ENCODE results near the gene CRTC1. TPM values are rescaled to one million over a fixed set of nuclear protein-coding genes. Genes with fewer than 3 reads are reported as not detected.
"Not testable (repeated sequence)": the region's sequence is repeated elsewhere in the genome, so short reads cannot be mapped to it uniquely, and the experiment has no call there.

Gene CRTC1
- total and polyA plus RNA-seq, 2 experiments from 2014 or later: 1.2 to 5.1 TPM

DNA sequence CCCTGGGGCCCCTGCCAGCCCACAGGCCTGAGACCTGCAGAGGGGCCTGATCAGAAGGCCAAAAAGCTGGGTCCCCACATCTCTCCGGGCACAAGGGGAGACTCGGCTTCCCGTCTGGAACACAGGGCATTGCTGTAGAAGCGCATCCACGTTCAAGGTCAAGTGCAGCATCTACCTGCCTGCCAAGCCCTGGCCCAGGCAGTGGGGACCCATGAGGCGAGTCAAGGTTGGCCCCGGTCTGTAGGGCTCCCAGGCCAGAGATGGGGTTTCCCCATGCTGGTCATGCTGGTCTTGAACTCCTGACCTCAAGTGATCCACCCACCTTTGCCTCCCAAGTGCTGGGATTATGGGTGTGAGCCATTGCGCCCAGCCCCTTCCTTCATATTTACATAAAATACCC lies 121.2 kb downstream of the CRTC1 start:
- H3K36me3 ChIP-seq (ENCODE audit: low read depth): no peaks in the 10 kb centered on the region
- no peaks in the 10 kb centered on the region for H3F3A ChIP-seq (ENCODE audit: insufficient read depth)
- H3K27ac ChIP-seq: no peak overlapping the region
- H3K4me1 ChIP-seq (ENCODE audit: insufficient read depth): peaks cover 6% of the 10 kb centered on the region
- H4K20me1 ChIP-seq (ENCODE audit: insufficient read depth): no peaks in the 10 kb centered on the region
- WGBS, 2 experiments (ENCODE audit: low coverage in 1 of 2, low lambda C conversion rate in 2 of 2, missing lambda C conversion rate in 2 of 2): 90 to 92% methylated on average over 8 of the region's 8 CpGs
- in situ Hi-C loops (cut with MboI): no loop called here
- no peaks in the 10 kb centered on the region for H3K9me3 ChIP-seq (ENCODE audit: low read depth)
- no peak overlapping the region for H3K4me2 ChIP-seq (ENCODE audit: unreplicated experiment)
- no peaks in the 10 kb centered on the region for H3K79me2 ChIP-seq (ENCODE audit: insufficient read depth)
- no peaks in the 10 kb centered on the region for H3K9me2 ChIP-seq (ENCODE audit: insufficient read depth)
- no peaks in the 10 kb centered on the region; the same call in 1 of the 2 replicates for H3K27me3 ChIP-seq (replicated peaks; ENCODE audit: insufficient read depth)
- no peak overlapping the region for H2AFZ ChIP-seq
- TF ChIP-seq EZH2 (IDR thresholded peaks at IDR 0.05; ENCODE audit: insufficient read depth, poor library complexity, severe bottlenecking): no peak
- no peak for TF ChIP-seq EZH2phosphoT487 (IDR thresholded peaks at IDR 0.05; ENCODE audit: insufficient read depth, low read depth)
- H3K4me3 ChIP-seq: no peak overlapping the region
- no peak overlapping the region for H3K9ac ChIP-seq
- DNase-seq: no peak

DNA sequence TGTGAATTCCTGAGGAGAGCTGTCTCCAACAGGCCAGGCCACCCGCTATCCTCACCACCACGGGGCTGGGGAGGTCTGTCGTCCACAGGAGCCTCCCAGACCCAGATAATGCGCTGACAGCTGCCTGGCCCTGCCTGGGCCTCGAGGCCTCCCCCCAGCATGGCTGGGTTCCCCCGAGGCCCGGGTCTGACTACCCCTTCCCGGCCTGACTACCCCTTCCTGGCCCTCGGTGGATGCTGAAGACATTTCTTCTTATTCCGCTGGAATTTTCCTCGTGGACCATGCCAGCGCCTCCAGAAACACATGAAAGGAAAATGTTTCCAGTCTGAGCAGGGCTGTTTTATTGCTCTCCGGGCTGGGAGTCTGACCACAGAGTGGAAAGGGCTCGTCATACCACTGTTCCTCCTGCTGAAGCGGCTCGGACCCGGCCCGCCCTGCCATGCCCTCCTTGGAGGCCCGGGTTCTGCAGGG lies 124.4 kb downstream of the CRTC1 start:
- peak; percentile 60 for DNase-seq
- TF ChIP-seq EZH2 (IDR thresholded peaks at IDR 0.05; ENCODE audit: insufficient read depth, poor library complexity, severe bottlenecking): no peak
- no peak for TF ChIP-seq EZH2phosphoT487 (IDR thresholded peaks at IDR 0.05; ENCODE audit: insufficient read depth, low read depth)
- H4K20me1 ChIP-seq (ENCODE audit: insufficient read depth): no peaks in the 10 kb centered on the region
- 48 to 60% methylated on average over 19 of the region's 19 CpGs for WGBS, 2 experiments (ENCODE audit: low coverage in 1 of 2, low lambda C conversion rate in 2 of 2, missing lambda C conversion rate in 2 of 2)
- H2AFZ ChIP-seq: no peak overlapping the region
- no peaks in the 10 kb centered on the region for H3K27me3 ChIP-seq (replicated peaks; ENCODE audit: insufficient read depth)
- H3K79me2 ChIP-seq (ENCODE audit: insufficient read depth): no peaks in the 10 kb centered on the region
- peaks cover 10% of the 10 kb centered on the region for H3K4me1 ChIP-seq (ENCODE audit: insufficient read depth)
- no peaks in the 10 kb centered on the region for H3K9me3 ChIP-seq (ENCODE audit: low read depth)
- H3K9ac ChIP-seq: no peak overlapping the region
- no peaks in the 10 kb centered on the region for H3K36me3 ChIP-seq (ENCODE audit: low read depth)
- no peak overlapping the region for H3K4me3 ChIP-seq
- H3F3A ChIP-seq (ENCODE audit: insufficient read depth): no peaks in the 10 kb centered on the region
- no peak overlapping the region for H3K4me2 ChIP-seq (ENCODE audit: unreplicated experiment)
- no peak overlapping the region for H3K27ac ChIP-seq
- no peaks in the 10 kb centered on the region for H3K9me2 ChIP-seq (ENCODE audit: insufficient read depth)
- in situ Hi-C loops (cut with MboI): no loop called here

DNA sequence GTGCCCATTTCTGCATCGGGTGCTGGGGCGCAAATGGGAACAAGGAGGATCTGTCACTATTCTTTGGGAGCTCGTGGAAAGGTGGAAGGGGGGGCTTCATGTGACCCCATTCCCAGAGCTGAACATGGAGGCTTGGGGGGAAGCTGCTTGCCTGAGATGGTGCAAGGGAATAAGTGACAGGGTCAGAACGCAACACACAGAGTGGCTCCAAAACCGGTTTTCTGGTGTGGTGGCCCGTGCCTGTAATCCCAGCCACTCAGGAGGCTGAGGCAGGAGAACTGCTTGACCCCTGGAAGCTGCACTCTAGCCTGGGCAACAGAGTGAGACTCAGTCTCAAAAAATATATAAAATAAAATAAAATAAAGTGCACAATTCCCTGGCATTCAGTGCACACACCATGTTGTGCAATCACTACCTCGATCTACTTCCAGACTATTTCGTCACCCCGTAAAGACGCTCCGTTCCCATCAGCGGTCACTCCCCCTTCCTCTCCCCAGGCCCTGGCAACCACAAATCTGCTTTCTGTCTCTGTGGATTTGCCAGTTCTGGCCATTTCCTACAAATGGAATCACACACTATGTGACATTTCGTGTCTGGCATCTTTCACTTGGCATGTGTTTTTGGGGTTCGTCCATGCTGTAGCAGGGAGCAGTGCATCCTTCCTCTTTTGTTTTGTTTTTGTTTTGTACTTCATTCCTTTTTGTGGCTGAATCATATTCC lies 125.8 kb downstream of the CRTC1 start:
- H4K20me1 ChIP-seq (ENCODE audit: insufficient read depth): no peaks in the 10 kb centered on the region
- in situ Hi-C loops (cut with MboI): no loop called here
- DNase-seq: peak; percentile 92
- no peaks in the 10 kb centered on the region for H3K27me3 ChIP-seq (replicated peaks; ENCODE audit: insufficient read depth)
- H2AFZ ChIP-seq: peak overlapping the region; percentile 78
- TF ChIP-seq EZH2phosphoT487 (IDR thresholded peaks at IDR 0.05; ENCODE audit: insufficient read depth, low read depth): no peak
- no peak for TF ChIP-seq EZH2 (IDR thresholded peaks at IDR 0.05; ENCODE audit: insufficient read depth, poor library complexity, severe bottlenecking)
- peak overlapping the region; percentile 56 for H3K4me2 ChIP-seq (ENCODE audit: unreplicated experiment)
- peaks cover 10% of the 10 kb centered on the region for H3K4me1 ChIP-seq (ENCODE audit: insufficient read depth)
- H3K4me3 ChIP-seq: peak overlapping the region; percentile 39
- no peaks in the 10 kb centered on the region for H3K9me3 ChIP-seq (ENCODE audit: low read depth)
- peak overlapping the region; percentile 33 for H3K9ac ChIP-seq
- H3F3A ChIP-seq (ENCODE audit: insufficient read depth): no peaks in the 10 kb centered on the region
- 20 to 23% methylated on average over 14 of the region's 14 CpGs for WGBS, 2 experiments (ENCODE audit: low coverage in 1 of 2, low lambda C conversion rate in 2 of 2, missing lambda C conversion rate in 2 of 2)
- no peaks in the 10 kb centered on the region for H3K79me2 ChIP-seq (ENCODE audit: insufficient read depth)
- H3K27ac ChIP-seq: peak overlapping the region; percentile 80
- no peaks in the 10 kb centered on the region for H3K36me3 ChIP-seq (ENCODE audit: low read depth)
- H3K9me2 ChIP-seq (ENCODE audit: insufficient read depth): no peaks in the 10 kb centered on the region

DNA sequence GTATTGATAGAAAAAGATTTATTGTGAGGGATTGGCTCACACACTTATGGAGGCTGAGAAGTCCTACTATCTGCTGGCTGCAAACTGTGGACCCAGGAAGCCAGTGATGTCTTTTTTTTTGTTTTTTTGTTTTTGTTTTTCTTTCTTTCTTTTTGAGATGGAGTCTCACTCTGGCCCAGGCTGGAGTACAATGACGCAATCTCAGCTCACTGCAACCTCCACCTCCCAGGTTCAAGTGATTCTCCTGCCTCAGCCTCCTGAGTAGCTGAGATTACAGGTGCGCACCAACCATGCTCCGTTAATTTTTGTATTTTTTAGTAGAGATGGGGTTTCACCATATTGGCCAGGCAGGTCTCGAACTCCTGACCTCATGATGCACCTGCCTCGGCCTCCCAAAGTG lies 128.2 kb downstream of the CRTC1 start:
- H4K20me1 ChIP-seq (ENCODE audit: insufficient read depth); H3K9me3 ChIP-seq (ENCODE audit: low read depth); H3K27ac ChIP-seq; in situ Hi-C loops (cut with MboI); H3K79me2 ChIP-seq (ENCODE audit: insufficient read depth); H3F3A ChIP-seq (ENCODE audit: insufficient read depth); H2AFZ ChIP-seq; H3K4me2 ChIP-seq (ENCODE audit: unreplicated experiment); H3K36me3 ChIP-seq (ENCODE audit: low read depth); H3K4me1 ChIP-seq (ENCODE audit: insufficient read depth); H3K9ac ChIP-seq; DNase-seq; H3K4me3 ChIP-seq; H3K9me2 ChIP-seq (ENCODE audit: insufficient read depth); H3K27me3 ChIP-seq (replicated peaks; ENCODE audit: insufficient read depth): not testable (repeated sequence)
- 66 to 80% methylated on average over 5 of the region's 5 CpGs for WGBS, 2 experiments (ENCODE audit: low coverage in 1 of 2, low lambda C conversion rate in 2 of 2, missing lambda C conversion rate in 2 of 2)
